A549 (cell line): Measurements from ENCODE around the gene ACACA. TPM values are rescaled to one million over a fixed set of nuclear protein-coding genes. Genes with fewer than 3 reads are reported as not detected.

Source experiments
- ATAC-seq, 2 experiments: fragments of 200-7000 bp in 1 of 2; fragments of >200 bp in 1 of 2; cut with Nextera tagmentation in 1 of 2; cut with Tn5 transposase in 1 of 2; 3 replicates each; pipeline versions ENCODE4 v1.8.0 to v1.9.1; 2018 to 2020; ENCODE audit warnings: mild to moderate bottlenecking in 1 of 2, moderate library complexity in 1 of 2
- CTCF ChIA-PET: fragments of 300-600 bp; sonication (Branson Sonifier 250); formaldehyde crosslinking; extraction: SDS; loops from one replicate; lab custom pipeline; 2021; ENCODE audit warnings: antibody characterized with exemption, inconsistent platforms; lab: Yijun Ruan, JAX
- POLR2A ChIA-PET: fragments of 350-600 bp; formaldehyde crosslinking; extraction: SDS; loops from one replicate; lab custom pipeline; 2021; ENCODE audit warnings: antibody characterized with exemption, inconsistent platforms; lab: Yijun Ruan, JAX
- DNase-seq, 2 experiments: peaks; one replicate each; pipeline versions ENCODE4 v3.0.0 to v3.0.0-alpha.2; 2011 to 2016; ENCODE audit warnings: low read depth in 1 of 2, low spot score in 1 of 2
- FAIRE-seq: peaks from 2 replicates; lab custom pipeline; 2011; peaks lifted over from hg19 to GRCh38; lab: Jason Lieb, UNC
- H3K27ac ChIP-seq, 2 experiments: fragments of >200 bp; sonication (Bioruptor Twin); formaldehyde crosslinking; 3 replicates each; pipeline ENCODE4 v1.5.1; 2016 to 2017
- H3K4me1 ChIP-seq: fragments of >200 bp; sonication (Bioruptor Twin); formaldehyde crosslinking; 3 replicates; pipeline ENCODE4 v1.6.1; 2016
- H3K4me2 ChIP-seq: fragments of >200 bp; sonication (Bioruptor Twin); formaldehyde crosslinking; 3 replicates; pipeline ENCODE4 v1.6.1; 2016
- H3K4me3 ChIP-seq: fragments of >200 bp; sonication (Bioruptor Twin); formaldehyde crosslinking; 3 replicates; pipeline ENCODE4 v1.5.1; 2016
- H3K9me3 ChIP-seq: fragments of >200 bp; sonication (Bioruptor Twin); formaldehyde crosslinking; 3 replicates; pipeline ENCODE4 v1.6.1; 2016
- BHLHE40 ChIP-seq: IDR thresholded peaks from 2 replicates; pipeline ENCODE4 v1.6.1; 2012; ENCODE audit warnings: low read depth, low read length, inconsistent platforms
- CBX2 ChIP-seq: fragments of 200-600 bp; sonication (generic); IDR thresholded peaks from 2 replicates; pipeline ENCODE4 v1.6.1; 2016; ENCODE audit warnings: low read depth, mild to moderate bottlenecking, borderline replicate concordance
- CEBPB ChIP-seq, 2 experiments: fragments of >200 bp in 1 of 2; sonication (Bioruptor Twin) in 1 of 2; formaldehyde crosslinking in 1 of 2; IDR thresholded peaks; 2 replicates each; pipeline ENCODE4 v1.6.1; 2012 to 2016
- EP300 ChIP-seq, 2 experiments: fragments of >200 bp; sonication (Bioruptor Twin); formaldehyde crosslinking; IDR thresholded peaks; 2 replicates in 1 of 2; 3 replicates in 1 of 2; pipeline ENCODE4 v1.6.1; 2016 to 2017
- FOSB ChIP-seq: fragments of 250-450 bp; sonication (Bioruptor Pico); IDR thresholded peaks from 2 replicates; pipeline ENCODE4 v1.5.0; 2020; ENCODE audit warnings: mild to moderate bottlenecking, moderate library complexity
- FOSL2 ChIP-seq, 2 experiments: fragments of 450-650 bp in 1 of 2; fragments of >200 bp in 1 of 2; sonication (Bioruptor Twin) in 1 of 2; formaldehyde crosslinking; IDR thresholded peaks; 2 replicates each; pipeline versions ENCODE4 v1.5.0 to v1.6.1; 2016 to 2020; ENCODE audit warnings: mild to moderate bottlenecking in 1 of 2, moderate library complexity in 1 of 2
- HOXA7 ChIP-seq: fragments of 250-450 bp; sonication (Bioruptor Pico); IDR thresholded peaks from 2 replicates; pipeline ENCODE4 v1.5.0; 2020; ENCODE audit warnings: mild to moderate bottlenecking, moderate library complexity
- JUN ChIP-seq, 2 experiments: fragments of >200 bp; sonication (Bioruptor Twin); formaldehyde crosslinking; IDR thresholded peaks; 2 replicates in 1 of 2; 3 replicates in 1 of 2; pipeline ENCODE4 v1.6.1; 2016 to 2017
- JUNB ChIP-seq: fragments of >200 bp; sonication (Bioruptor Twin); formaldehyde crosslinking; IDR thresholded peaks from 2 replicates; pipeline ENCODE4 v1.6.1; 2016
- MAFK ChIP-seq: fragments of 450-650 bp; IDR thresholded peaks from 2 replicates; pipeline ENCODE4 v1.6.1; 2014; ENCODE audit not compliant: partially characterized antibody
- PHF8 ChIP-seq: fragments of 200-600 bp; sonication (generic); IDR thresholded peaks from 2 replicates; pipeline ENCODE4 v1.6.1; 2016; ENCODE audit warnings: low read depth, mild to moderate bottlenecking, antibody characterized with exemption, moderate library complexity, borderline replicate concordance
- POLR2AphosphoS2 ChIP-seq: conservative IDR thresholded peaks from 2 replicates; pipeline ENCODE4 v1.6.1; 2012; ENCODE audit warnings: low read length, improper control_type of control experiment, inconsistent platforms
- RCOR1 ChIP-seq: fragments of 150-350 bp; IDR thresholded peaks from 2 replicates; pipeline ENCODE4 v1.6.1; 2014; ENCODE audit warnings: antibody characterized with exemption, low read length, low read depth
- RNF2 ChIP-seq: fragments of 200-600 bp; sonication (generic); IDR thresholded peaks from 2 replicates; pipeline ENCODE4 v1.6.1; 2016; ENCODE audit warnings: low read depth, mild to moderate bottlenecking, antibody characterized with exemption, moderate library complexity, borderline replicate concordance
- SREBF2 ChIP-seq: fragments of 450-650 bp; IDR thresholded peaks from 2 replicates; pipeline ENCODE4 v1.6.1; 2014; ENCODE audit warnings: mild to moderate bottlenecking, moderate library complexity
- TFCP2L1 ChIP-seq: fragments of 250-450 bp; sonication (Bioruptor Pico); IDR thresholded peaks from 2 replicates; pipeline ENCODE4 v1.5.0; 2021; ENCODE audit warnings: mild to moderate bottlenecking
- TP53 ChIP-seq: fragments of 250-450 bp; sonication (Bioruptor Pico); IDR thresholded peaks from 2 replicates; pipeline ENCODE4 v1.5.0; 2021; ENCODE audit warnings: mild to moderate bottlenecking, moderate library complexity
- ZFP36 ChIP-seq: fragments of 450-650 bp; IDR thresholded peaks from 2 replicates; pipeline ENCODE4 v1.6.1; 2014; ENCODE audit warnings: borderline replicate concordance; ENCODE audit not compliant: partially characterized antibody
- ZSCAN20 ChIP-seq: fragments of 250-450 bp; sonication (Bioruptor Pico); IDR thresholded peaks from 2 replicates; pipeline ENCODE4 v1.8.0; 2022; ENCODE audit warnings: mild to moderate bottlenecking, moderate library complexity
- WGBS: methylation state at CpG from one replicate; pipeline ENCODE4 v1.1.6; 2017; ENCODE audit errors: missing lambda C conversion rate; 5-methylcytosine and 5-hydroxymethylcytosine counted together
- polyA plus RNA-seq, 4 experiments: library from polyadenylated mRNA; depleted of rRNA in 3 of 4; stranded (reverse); fragments of >200 nt; fragmentation: RNase III in 1 of 4; extraction: RNeasy Plus Mini Kit Qiagen cat#74134 plus additional on column Dnase treatment in 1 of 4; gene quantifications; 2 replicates in 3 of 4; 3 replicates in 1 of 4; pipeline ENCODE4 v1.2.3, GENCODE V29; 2011 to 2017
- TF ChIP-seq, protein P1 (sequence below): fragments of 250-450 bp; sonication (Bioruptor Pico); IDR thresholded peaks from 2 replicates; pipeline ENCODE4 v1.5.0; 2021; ENCODE audit warnings: mild to moderate bottlenecking, moderate library complexity, borderline replicate concordance
- TF ChIP-seq, protein P2 (sequence below): fragments of >200 bp; sonication (Bioruptor Twin); formaldehyde crosslinking; IDR thresholded peaks from 3 replicates; pipeline ENCODE4 v1.5.1; 2016
- TF ChIP-seq, protein P3 (sequence below): IDR thresholded peaks from 2 replicates; pipeline ENCODE4 v1.6.1; 2012

The ACACA gene
- polyA plus RNA-seq, 2 of the 4 experiments (the other 2 are of a cell fraction): 51.8 to 112 TPM

DNA sequence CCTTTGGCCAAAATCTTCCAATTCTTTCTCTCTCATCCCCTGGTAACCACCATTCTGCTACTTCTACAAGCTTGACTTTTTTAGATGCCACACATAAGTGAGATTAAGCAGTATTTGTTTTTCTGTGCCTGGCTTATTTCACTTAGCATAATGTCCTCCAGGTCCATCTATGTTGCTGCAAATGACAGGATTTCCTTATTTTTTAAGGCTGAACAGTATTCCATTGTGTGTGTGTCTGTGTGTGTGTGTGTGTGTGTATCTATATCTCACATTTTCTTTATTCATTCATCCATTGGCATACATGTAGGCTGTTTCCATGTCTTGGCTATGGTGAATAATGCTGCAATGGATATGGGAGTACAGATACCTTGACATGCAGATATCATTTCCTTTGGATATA is 6.1 kb downstream of the ACACA start:
- Histone ChIP-seq H3K4me3 (no peak overlapping the region), H3K4me1 (peaks cover 16% of the 10 kb centered on the region), H3K9me3 (no peaks in the 10 kb centered on the region), H3K4me2 (no peak overlapping the region), H3K27ac (no peak overlapping the region)
- DNase-seq (no peak), ATAC-seq (no peak), FAIRE-seq (no peak)
- TF ChIP-seq BHLHE40: no peak
- TF ChIP-seq HOXA7 (CRISPR knock-in tag): 0 out of 2 replicates have a peak, but pooled peaks have one; percentile 36
- ChIA-PET CTCF (interaction anchor here (0.7 to 1.8 kb wide), 4 partner anchors 24 to 28 kb away, joined by 4 to 5 read pairs (median 4); partner anchors contain the start of gene C17orf78), POLR2A (no interaction called here)

DNA sequence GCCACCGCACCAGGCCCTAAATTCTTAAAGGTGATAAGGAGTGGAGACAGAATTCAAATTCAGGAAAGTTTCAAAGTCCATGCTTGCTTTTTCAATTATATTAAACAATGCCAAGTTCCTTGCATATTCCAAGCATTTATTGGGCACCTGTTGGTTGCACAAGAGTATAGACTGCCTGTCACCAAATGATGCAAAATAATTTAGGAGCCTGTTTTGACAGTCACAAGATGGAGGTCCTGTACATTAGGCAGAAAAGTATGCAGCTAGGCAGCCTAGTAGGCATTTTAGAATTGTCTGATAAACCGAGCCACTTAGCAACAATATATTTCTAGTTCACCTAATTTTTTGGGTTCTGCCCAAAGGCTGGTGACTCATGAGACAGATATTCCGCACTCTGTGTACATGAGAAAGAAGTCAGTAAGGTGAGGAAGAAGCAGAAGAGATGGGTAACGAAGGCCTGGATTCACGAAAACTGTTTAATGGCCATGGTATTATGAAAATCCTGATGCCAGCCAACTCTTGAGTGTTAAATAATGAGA is 7.3 kb downstream of the ACACA start:
- peaks cover 8% of the 10 kb centered on the region for H3K4me1 ChIP-seq
- no peak for ATAC-seq
- ChIA-PET POLR2A (no interaction called here), CTCF (interaction anchor here (3.3 kb wide), 1 partner anchor 24 kb away, joined by 85 read pairs; the partner anchor contains the start of gene C17orf78)
- WGBS: 73% methylated on average over 5 of the region's 5 CpGs
- peak overlapping the region; percentile 27; the same call in 2 of the 3 replicates for H3K4me2 ChIP-seq
- no peak overlapping the region for H3K4me3 ChIP-seq
- DNase-seq: no peak
- H3K9me3 ChIP-seq: no peaks in the 10 kb centered on the region
- FAIRE-seq: no peak
- TF ChIP-seq FOSL2 (IDR thresholded peaks at IDR 0.05) (no peak), FOSL2 (CRISPR knock-in tag; IDR thresholded peaks at IDR 0.05) (peak; percentile 38), ZFP36 (no peak), CEBPB (IDR thresholded peaks at IDR 0.05) (peak in 1 of 2 experiments; percentile 50; a peak in 1 of 4 replicates)
- H3K27ac ChIP-seq: no peak overlapping the region

DNA sequence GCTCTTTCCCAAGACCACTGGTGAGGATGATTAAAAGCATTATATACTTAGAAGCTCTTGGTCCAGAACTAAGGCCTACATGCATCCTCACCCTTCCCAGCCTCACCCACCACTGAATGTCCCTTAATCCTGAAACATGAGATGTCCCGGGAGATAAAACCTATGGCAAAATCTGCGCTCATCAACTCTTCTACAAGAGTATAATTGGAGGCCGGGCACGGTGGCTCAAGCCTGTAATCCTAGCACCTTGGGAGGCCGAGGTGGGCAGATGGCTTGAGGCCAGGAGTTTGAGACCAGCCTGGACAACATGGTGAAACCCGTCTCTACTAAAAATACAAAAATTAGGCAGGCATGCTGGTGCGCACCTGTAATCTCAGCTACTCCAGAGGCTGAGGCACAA is 13.3 kb downstream of the ACACA start:
- CTCF ChIA-PET: interaction anchor here (12.2 kb wide), 1 partner anchor 18 kb away, joined by 204 read pairs; the partner anchor contains the start of gene C17orf78
- DNase-seq: no peak
- ATAC-seq: no peak
- Histone ChIP-seq H3K4me3 (no peak overlapping the region), H3K4me1 (peaks cover 20% of the 10 kb centered on the region)
- TF ChIP-seq MAFK: no peak
- no peak for TF ChIP-seq RCOR1
- TF ChIP-seq SREBF2: no peak
- no peak for TF ChIP-seq CBX2
- no peak for TF ChIP-seq FOSB (CRISPR knock-in tag)
- TF ChIP-seq ZFP36: no peak
- no peak for TF ChIP-seq PHF8
- TF ChIP-seq JUNB: no peak
- TF ChIP-seq, protein P1, sequence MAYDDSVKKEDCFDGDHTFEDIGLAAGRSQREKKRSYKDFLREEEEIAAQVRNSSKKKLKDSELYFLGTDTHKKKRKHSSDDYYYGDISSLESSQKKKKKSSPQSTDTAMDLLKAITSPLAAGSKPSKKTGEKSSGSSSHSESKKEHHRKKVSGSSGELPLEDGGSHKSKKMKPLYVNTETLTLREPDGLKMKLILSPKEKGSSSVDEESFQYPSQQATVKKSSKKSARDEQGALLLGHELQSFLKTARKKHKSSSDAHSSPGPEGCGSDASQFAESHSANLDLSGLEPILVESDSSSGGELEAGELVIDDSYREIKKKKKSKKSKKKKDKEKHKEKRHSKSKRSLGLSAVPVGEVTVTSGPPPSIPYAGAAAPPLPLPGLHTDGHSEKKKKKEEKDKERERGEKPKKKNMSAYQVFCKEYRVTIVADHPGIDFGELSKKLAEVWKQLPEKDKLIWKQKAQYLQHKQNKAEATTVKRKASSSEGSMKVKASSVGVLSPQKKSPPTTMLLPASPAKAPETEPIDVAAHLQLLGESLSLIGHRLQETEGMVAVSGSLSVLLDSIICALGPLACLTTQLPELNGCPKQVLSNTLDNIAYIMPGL (CRISPR knock-in tag): no peak
- TF ChIP-seq RNF2: no peak
- TF ChIP-seq, protein P2, sequence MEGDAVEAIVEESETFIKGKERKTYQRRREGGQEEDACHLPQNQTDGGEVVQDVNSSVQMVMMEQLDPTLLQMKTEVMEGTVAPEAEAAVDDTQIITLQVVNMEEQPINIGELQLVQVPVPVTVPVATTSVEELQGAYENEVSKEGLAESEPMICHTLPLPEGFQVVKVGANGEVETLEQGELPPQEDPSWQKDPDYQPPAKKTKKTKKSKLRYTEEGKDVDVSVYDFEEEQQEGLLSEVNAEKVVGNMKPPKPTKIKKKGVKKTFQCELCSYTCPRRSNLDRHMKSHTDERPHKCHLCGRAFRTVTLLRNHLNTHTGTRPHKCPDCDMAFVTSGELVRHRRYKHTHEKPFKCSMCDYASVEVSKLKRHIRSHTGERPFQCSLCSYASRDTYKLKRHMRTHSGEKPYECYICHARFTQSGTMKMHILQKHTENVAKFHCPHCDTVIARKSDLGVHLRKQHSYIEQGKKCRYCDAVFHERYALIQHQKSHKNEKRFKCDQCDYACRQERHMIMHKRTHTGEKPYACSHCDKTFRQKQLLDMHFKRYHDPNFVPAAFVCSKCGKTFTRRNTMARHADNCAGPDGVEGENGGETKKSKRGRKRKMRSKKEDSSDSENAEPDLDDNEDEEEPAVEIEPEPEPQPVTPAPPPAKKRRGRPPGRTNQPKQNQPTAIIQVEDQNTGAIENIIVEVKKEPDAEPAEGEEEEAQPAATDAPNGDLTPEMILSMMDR: no peak
- no peak for TF ChIP-seq JUN (IDR thresholded peaks at IDR 0.05)
- no peak for TF ChIP-seq TFCP2L1 (CRISPR knock-in tag)
- TF ChIP-seq TP53 (CRISPR knock-in tag): no peak
- TF ChIP-seq, protein P3, sequence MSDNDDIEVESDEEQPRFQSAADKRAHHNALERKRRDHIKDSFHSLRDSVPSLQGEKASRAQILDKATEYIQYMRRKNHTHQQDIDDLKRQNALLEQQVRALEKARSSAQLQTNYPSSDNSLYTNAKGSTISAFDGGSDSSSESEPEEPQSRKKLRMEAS: no peak
- TF ChIP-seq EP300 (IDR thresholded peaks at IDR 0.05): no peak
- TF ChIP-seq POLR2AphosphoS2: no peak
- no peak for TF ChIP-seq ZSCAN20 (CRISPR knock-in tag)
- TF ChIP-seq, all 56 proteins: peak for 0
- no peak overlapping the region for H3K4me2 ChIP-seq
- no peak overlapping the region for H3K27ac ChIP-seq
- H3K9me3 ChIP-seq: no peaks in the 10 kb centered on the region
- 95% methylated on average over 7 of the region's 7 CpGs for WGBS
- FAIRE-seq: no peak
- POLR2A ChIA-PET: no interaction called here
